WTC11 (cell line): Measurements from ENCODE around the gene ISM1. TPM values are rescaled to one million over a fixed set of nuclear protein-coding genes. Genes with fewer than 3 reads are reported as not detected.

Experiments
- ATAC-seq: fragments of 200-7000 bp; cut with Tn5 transposase; 2 replicates; pipeline ENCODE4 v1.10.0; 2021; ENCODE audit warnings: mild to moderate bottlenecking, moderate library complexity
- CTCF ChIA-PET: fragments of 300-600 bp; sonication (Branson Sonifier 250); formaldehyde crosslinking; loops from one replicate; lab custom pipeline; 2021; ENCODE audit warnings: antibody characterized with exemption; lab: Charles Lee
- POLR2A ChIA-PET: fragments of 350-600 bp; sonication (Branson Sonifier 250); formaldehyde crosslinking; loops from one replicate; lab custom pipeline; 2021; ENCODE audit warnings: antibody characterized with exemption; lab: Charles Lee
- DNase-seq: peaks from one replicate; pipeline ENCODE4 v3.0.0; 2021; ENCODE audit warnings: low spot score
- H3K27ac Mint-ChIP-seq: 2 replicates; pipeline ENCODE4 v1.8.0; 2021; ENCODE audit warnings: mixed read lengths
- H3K27me3 Mint-ChIP-seq: 2 replicates; pipeline ENCODE4 v1.8.0; 2021; ENCODE audit warnings: low read depth, mild to moderate bottlenecking, moderate library complexity, mixed read lengths
- H3K36me3 Mint-ChIP-seq: 2 replicates; pipeline ENCODE4 v1.8.0; 2021; ENCODE audit warnings: mixed read lengths
- H3K4me1 Mint-ChIP-seq: 2 replicates; pipeline ENCODE4 v1.8.0; 2022; ENCODE audit warnings: mixed read lengths
- H3K4me3 Mint-ChIP-seq: 2 replicates; pipeline ENCODE4 v1.8.0; 2021; ENCODE audit warnings: mild to moderate bottlenecking, moderate library complexity, mixed read lengths
- H3K9me3 Mint-ChIP-seq: 2 replicates; pipeline ENCODE4 v1.8.0; 2021; ENCODE audit warnings: mixed read lengths
- CREB1 ChIP-seq: sonication (generic); formaldehyde crosslinking; IDR thresholded peaks from 2 replicates; pipeline ENCODE4 v1.8.0; 2023; ENCODE audit warnings: mild to moderate bottlenecking, missing genetic modification reagents
- FOXK1 ChIP-seq: sonication (generic); formaldehyde crosslinking; IDR thresholded peaks from 2 replicates; pipeline ENCODE4 v1.8.0; 2022; ENCODE audit warnings: mild to moderate bottlenecking, moderate library complexity, missing genetic modification reagents
- GABPB1 ChIP-seq: sonication (generic); formaldehyde crosslinking; IDR thresholded peaks from 2 replicates; pipeline ENCODE4 v1.8.1; 2023; ENCODE audit warnings: mild to moderate bottlenecking, missing genetic modification reagents
- GTF2I ChIP-seq: fragments of 250-450 bp; sonication (Bioruptor Pico); conservative IDR thresholded peaks from 2 replicates; pipeline ENCODE4 v1.4.0; 2021; ENCODE audit warnings: mild to moderate bottlenecking
- HMGA2 ChIP-seq: fragments of 250-450 bp; sonication (Bioruptor Pico); IDR thresholded peaks from 2 replicates; pipeline ENCODE4 v1.4.0; 2021; ENCODE audit warnings: mild to moderate bottlenecking, moderate library complexity
- JAZF1 ChIP-seq: fragments of 250-450 bp; sonication (Bioruptor Pico); IDR thresholded peaks from 2 replicates; pipeline ENCODE4 v1.9.0; 2021; ENCODE audit warnings: moderate library complexity, mild to moderate bottlenecking, inconsistent platforms
- KAT7 ChIP-seq: sonication (generic); formaldehyde crosslinking; IDR thresholded peaks from 2 replicates; pipeline ENCODE4 v1.8.1; 2023; ENCODE audit warnings: missing genetic modification reagents, mild to moderate bottlenecking, borderline replicate concordance
- NFATC4 ChIP-seq: fragments of 250-450 bp; sonication (Bioruptor Pico); IDR thresholded peaks from 2 replicates; pipeline ENCODE4 v1.9.0; 2021; ENCODE audit warnings: mild to moderate bottlenecking
- NFE2L1 ChIP-seq: sonication (generic); formaldehyde crosslinking; IDR thresholded peaks from 2 replicates; pipeline ENCODE4 v1.8.1; 2023; ENCODE audit warnings: missing genetic modification reagents
- NR1H2 ChIP-seq: sonication (generic); formaldehyde crosslinking; IDR thresholded peaks from 2 replicates; pipeline ENCODE4 v1.9.0; 2021; ENCODE audit warnings: mild to moderate bottlenecking, moderate library complexity, missing genetic modification reagents
- OVOL2 ChIP-seq: fragments of 250-450 bp; sonication (Bioruptor Pico); IDR thresholded peaks from 2 replicates; pipeline ENCODE4 v1.9.0; 2021; ENCODE audit warnings: mild to moderate bottlenecking, borderline replicate concordance
- PRRX2 ChIP-seq: fragments of 250-450 bp; sonication (Bioruptor Pico); IDR thresholded peaks from 2 replicates; pipeline ENCODE4 v1.8.0; 2021; ENCODE audit warnings: mild to moderate bottlenecking
- TEAD1 ChIP-seq: sonication (generic); formaldehyde crosslinking; IDR thresholded peaks from 2 replicates; pipeline ENCODE4 v1.8.0; 2022; ENCODE audit warnings: mild to moderate bottlenecking, missing genetic modification reagents
- ZNF138 ChIP-seq: sonication (generic); formaldehyde crosslinking; conservative IDR thresholded peaks from 2 replicates; pipeline ENCODE4 v1.8.1; 2022; ENCODE audit warnings: mild to moderate bottlenecking, moderate library complexity, missing genetic modification reagents
- total RNA-seq: library from RNA; stranded (reverse); gene quantifications from 3 replicates; pipeline ENCODE4 v1.2.3, GENCODE V29; 2021
- TF ChIP-seq, protein P1 (sequence below): sonication (generic); formaldehyde crosslinking; IDR thresholded peaks from 2 replicates; pipeline ENCODE4 v1.8.1; 2022; ENCODE audit warnings: low read depth, missing genetic modification reagents, borderline replicate concordance
- TF ChIP-seq, protein P2 (sequence below): fragments of 250-450 bp; sonication (Bioruptor Pico); IDR thresholded peaks from 2 replicates; pipeline ENCODE4 v1.9.0; 2021; ENCODE audit warnings: moderate library complexity, mild to moderate bottlenecking, inconsistent platforms, borderline replicate concordance
- TF ChIP-seq, protein P3 (sequence below): fragments of 250-450 bp; sonication (Bioruptor Pico); IDR thresholded peaks from 2 replicates; pipeline ENCODE4 v1.9.0; 2021; ENCODE audit warnings: mild to moderate bottlenecking
- TF ChIP-seq, protein P4 (sequence below): fragments of 250-450 bp; sonication (Bioruptor Pico); IDR thresholded peaks from 2 replicates; pipeline ENCODE4 v1.9.0; 2021; ENCODE audit warnings: mild to moderate bottlenecking, borderline replicate concordance
- TF ChIP-seq, protein P5 (sequence below): sonication (generic); formaldehyde crosslinking; IDR thresholded peaks from 2 replicates; pipeline ENCODE4 v1.8.1; 2022; ENCODE audit warnings: low read depth, mild to moderate bottlenecking, moderate library complexity, missing genetic modification reagents, borderline replicate concordance
- TF ChIP-seq, protein P6 (sequence below): sonication (generic); formaldehyde crosslinking; conservative IDR thresholded peaks from 2 replicates; pipeline ENCODE4 v1.8.1; 2023; ENCODE audit warnings: mild to moderate bottlenecking, low read depth, missing genetic modification reagents, moderate library complexity

The ISM1 gene
- total RNA-seq, 1 experiment from 2014 or later, result 0.52 TPM

DNA sequence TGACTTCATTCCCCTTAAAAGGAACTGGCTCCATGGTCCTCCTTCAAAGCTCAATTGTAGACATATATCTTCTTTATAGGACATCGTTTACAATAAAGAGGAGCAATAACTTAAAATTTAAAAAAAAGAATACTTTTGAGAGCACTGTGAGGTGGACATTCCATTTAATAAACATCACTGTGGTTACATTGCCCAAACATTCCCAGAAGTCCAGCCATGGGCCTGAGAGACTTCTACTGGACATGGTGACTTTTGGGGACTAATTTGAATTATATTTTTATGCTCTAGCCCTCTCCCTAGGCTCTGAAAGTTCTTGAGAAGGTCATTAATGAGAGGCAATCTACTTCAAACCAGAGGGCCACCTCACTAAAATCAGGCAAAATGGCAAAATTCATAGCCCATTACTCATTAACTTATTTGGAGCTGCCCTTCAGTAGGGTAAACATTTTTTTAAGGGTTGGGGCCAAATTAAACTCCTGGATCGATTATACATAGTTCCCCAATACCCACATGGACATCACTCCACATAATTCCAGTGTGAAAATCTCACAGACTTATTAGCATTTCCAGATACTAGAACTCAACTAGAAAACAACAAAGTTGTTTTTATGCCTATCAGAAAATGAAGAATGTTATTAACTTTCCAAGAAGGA, 17.1 kb downstream of the ISM1 start:
- peaks cover 3% of the 10 kb centered on the region; the same call in 1 of the 2 replicates for H3K9me3 Mint-ChIP-seq
- no peaks in the 10 kb centered on the region for H3K27me3 Mint-ChIP-seq
- ChIA-PET POLR2A (no interaction called here), CTCF (no interaction called here)
- H3K4me1 Mint-ChIP-seq, result peaks cover 7% of the 10 kb centered on the region
- DNase-seq, result no peak
- no peak overlapping the region for H3K4me3 Mint-ChIP-seq
- no peaks in the 10 kb centered on the region for H3K36me3 Mint-ChIP-seq
- ATAC-seq, result no peak
- TF ChIP-seq NFE2L1 (CRISPR knock-in tag), result no peak
- no peak for TF ChIP-seq PRRX2
- no peak for TF ChIP-seq OVOL2 (CRISPR knock-in tag)
- TF ChIP-seq JAZF1 (CRISPR knock-in tag), result no peak
- TF ChIP-seq, protein P1, sequence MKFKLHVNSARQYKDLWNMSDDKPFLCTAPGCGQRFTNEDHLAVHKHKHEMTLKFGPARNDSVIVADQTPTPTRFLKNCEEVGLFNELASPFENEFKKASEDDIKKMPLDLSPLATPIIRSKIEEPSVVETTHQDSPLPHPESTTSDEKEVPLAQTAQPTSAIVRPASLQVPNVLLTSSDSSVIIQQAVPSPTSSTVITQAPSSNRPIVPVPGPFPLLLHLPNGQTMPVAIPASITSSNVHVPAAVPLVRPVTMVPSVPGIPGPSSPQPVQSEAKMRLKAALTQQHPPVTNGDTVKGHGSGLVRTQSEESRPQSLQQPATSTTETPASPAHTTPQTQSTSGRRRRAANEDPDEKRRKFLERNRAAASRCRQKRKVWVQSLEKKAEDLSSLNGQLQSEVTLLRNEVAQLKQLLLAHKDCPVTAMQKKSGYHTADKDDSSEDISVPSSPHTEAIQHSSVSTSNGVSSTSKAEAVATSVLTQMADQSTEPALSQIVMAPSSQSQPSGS (CRISPR knock-in tag), result no peak
- no peak for TF ChIP-seq GTF2I (CRISPR knock-in tag)
- TF ChIP-seq, protein P2, sequence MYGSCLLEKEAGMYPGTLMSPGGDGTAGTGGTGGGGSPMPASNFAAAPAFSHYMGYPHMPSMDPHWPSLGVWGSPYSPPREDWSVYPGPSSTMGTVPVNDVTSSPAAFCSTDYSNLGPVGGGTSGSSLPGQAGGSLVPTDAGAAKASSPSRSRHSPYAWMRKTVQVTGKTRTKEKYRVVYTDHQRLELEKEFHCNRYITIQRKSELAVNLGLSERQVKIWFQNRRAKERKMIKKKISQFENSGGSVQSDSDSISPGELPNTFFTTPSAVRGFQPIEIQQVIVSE (CRISPR knock-in tag), result no peak
- no peak for TF ChIP-seq KAT7 (CRISPR knock-in tag)
- no peak for TF ChIP-seq NFATC4 (CRISPR knock-in tag)
- TF ChIP-seq, protein P3, sequence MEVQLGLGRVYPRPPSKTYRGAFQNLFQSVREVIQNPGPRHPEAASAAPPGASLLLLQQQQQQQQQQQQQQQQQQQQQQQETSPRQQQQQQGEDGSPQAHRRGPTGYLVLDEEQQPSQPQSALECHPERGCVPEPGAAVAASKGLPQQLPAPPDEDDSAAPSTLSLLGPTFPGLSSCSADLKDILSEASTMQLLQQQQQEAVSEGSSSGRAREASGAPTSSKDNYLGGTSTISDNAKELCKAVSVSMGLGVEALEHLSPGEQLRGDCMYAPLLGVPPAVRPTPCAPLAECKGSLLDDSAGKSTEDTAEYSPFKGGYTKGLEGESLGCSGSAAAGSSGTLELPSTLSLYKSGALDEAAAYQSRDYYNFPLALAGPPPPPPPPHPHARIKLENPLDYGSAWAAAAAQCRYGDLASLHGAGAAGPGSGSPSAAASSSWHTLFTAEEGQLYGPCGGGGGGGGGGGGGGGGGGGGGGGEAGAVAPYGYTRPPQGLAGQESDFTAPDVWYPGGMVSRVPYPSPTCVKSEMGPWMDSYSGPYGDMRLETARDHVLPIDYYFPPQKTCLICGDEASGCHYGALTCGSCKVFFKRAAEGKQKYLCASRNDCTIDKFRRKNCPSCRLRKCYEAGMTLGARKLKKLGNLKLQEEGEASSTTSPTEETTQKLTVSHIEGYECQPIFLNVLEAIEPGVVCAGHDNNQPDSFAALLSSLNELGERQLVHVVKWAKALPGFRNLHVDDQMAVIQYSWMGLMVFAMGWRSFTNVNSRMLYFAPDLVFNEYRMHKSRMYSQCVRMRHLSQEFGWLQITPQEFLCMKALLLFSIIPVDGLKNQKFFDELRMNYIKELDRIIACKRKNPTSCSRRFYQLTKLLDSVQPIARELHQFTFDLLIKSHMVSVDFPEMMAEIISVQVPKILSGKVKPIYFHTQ (CRISPR knock-in tag), result no peak
- no peak for TF ChIP-seq FOXK1 (CRISPR knock-in tag)
- TF ChIP-seq, protein P4, sequence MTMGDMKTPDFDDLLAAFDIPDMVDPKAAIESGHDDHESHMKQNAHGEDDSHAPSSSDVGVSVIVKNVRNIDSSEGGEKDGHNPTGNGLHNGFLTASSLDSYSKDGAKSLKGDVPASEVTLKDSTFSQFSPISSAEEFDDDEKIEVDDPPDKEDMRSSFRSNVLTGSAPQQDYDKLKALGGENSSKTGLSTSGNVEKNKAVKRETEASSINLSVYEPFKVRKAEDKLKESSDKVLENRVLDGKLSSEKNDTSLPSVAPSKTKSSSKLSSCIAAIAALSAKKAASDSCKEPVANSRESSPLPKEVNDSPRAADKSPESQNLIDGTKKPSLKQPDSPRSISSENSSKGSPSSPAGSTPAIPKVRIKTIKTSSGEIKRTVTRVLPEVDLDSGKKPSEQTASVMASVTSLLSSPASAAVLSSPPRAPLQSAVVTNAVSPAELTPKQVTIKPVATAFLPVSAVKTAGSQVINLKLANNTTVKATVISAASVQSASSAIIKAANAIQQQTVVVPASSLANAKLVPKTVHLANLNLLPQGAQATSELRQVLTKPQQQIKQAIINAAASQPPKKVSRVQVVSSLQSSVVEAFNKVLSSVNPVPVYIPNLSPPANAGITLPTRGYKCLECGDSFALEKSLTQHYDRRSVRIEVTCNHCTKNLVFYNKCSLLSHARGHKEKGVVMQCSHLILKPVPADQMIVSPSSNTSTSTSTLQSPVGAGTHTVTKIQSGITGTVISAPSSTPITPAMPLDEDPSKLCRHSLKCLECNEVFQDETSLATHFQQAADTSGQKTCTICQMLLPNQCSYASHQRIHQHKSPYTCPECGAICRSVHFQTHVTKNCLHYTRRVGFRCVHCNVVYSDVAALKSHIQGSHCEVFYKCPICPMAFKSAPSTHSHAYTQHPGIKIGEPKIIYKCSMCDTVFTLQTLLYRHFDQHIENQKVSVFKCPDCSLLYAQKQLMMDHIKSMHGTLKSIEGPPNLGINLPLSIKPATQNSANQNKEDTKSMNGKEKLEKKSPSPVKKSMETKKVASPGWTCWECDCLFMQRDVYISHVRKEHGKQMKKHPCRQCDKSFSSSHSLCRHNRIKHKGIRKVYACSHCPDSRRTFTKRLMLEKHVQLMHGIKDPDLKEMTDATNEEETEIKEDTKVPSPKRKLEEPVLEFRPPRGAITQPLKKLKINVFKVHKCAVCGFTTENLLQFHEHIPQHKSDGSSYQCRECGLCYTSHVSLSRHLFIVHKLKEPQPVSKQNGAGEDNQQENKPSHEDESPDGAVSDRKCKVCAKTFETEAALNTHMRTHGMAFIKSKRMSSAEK (CRISPR knock-in tag), result no peak
- TF ChIP-seq, protein P5, sequence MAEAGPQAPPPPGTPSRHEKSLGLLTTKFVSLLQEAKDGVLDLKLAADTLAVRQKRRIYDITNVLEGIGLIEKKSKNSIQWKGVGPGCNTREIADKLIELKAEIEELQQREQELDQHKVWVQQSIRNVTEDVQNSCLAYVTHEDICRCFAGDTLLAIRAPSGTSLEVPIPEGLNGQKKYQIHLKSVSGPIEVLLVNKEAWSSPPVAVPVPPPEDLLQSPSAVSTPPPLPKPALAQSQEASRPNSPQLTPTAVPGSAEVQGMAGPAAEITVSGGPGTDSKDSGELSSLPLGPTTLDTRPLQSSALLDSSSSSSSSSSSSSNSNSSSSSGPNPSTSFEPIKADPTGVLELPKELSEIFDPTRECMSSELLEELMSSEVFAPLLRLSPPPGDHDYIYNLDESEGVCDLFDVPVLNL (CRISPR knock-in tag), result no peak
- H3K27ac Mint-ChIP-seq, result no peak overlapping the region

DNA sequence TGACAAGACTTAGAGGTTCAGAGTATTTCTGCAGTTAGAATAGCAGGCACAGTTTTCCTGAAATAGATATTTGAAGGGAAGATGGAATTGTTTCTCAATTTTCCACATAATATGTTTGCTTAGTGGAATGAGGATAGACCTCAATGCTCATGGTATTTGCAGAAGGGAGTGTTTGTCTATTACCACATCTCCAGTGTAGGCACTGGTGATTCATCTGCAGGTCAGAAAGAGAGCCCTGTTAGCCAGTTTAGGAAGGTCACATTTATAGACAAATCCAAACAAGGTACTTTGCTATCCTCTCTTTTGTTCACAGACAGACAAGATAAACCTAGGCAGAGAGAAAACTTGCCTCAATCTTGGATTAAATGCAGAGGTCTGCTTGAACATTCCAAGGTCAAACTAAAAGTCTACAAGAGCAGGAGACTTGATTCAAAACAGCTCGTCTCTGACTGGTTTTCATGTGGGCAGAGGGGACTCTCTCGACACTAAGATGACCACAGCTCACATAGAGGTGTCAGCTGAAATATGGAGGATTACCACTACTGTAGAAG, 22.8 kb downstream of the ISM1 start:
- no peak for ATAC-seq
- POLR2A ChIA-PET, result no interaction called here

More for the DNA sequence above, 22.8 kb downstream of the ISM1 start:
- Mint-ChIP-seq H3K27me3 (no peaks in the 10 kb centered on the region), H3K9me3 (peaks cover under 1% of the 10 kb centered on the region; the same call in 1 of the 2 replicates), H3K36me3 (no peaks in the 10 kb centered on the region), H3K4me1 (peaks cover 10% of the 10 kb centered on the region)
- TF ChIP-seq CREB1, result no peak
- TF ChIP-seq HMGA2 (CRISPR knock-in tag), result no peak
- peak; percentile 83 for TF ChIP-seq GABPB1
- no peak for TF ChIP-seq TEAD1 (CRISPR knock-in tag)
- TF ChIP-seq NR1H2, result no peak
- TF ChIP-seq ZNF138 (CRISPR knock-in tag), result no peak
- TF ChIP-seq, protein P6, sequence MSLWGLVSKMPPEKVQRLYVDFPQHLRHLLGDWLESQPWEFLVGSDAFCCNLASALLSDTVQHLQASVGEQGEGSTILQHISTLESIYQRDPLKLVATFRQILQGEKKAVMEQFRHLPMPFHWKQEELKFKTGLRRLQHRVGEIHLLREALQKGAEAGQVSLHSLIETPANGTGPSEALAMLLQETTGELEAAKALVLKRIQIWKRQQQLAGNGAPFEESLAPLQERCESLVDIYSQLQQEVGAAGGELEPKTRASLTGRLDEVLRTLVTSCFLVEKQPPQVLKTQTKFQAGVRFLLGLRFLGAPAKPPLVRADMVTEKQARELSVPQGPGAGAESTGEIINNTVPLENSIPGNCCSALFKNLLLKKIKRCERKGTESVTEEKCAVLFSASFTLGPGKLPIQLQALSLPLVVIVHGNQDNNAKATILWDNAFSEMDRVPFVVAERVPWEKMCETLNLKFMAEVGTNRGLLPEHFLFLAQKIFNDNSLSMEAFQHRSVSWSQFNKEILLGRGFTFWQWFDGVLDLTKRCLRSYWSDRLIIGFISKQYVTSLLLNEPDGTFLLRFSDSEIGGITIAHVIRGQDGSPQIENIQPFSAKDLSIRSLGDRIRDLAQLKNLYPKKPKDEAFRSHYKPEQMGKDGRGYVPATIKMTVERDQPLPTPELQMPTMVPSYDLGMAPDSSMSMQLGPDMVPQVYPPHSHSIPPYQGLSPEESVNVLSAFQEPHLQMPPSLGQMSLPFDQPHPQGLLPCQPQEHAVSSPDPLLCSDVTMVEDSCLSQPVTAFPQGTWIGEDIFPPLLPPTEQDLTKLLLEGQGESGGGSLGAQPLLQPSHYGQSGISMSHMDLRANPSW (CRISPR knock-in tag), result no peak
- TF ChIP-seq, all 79 proteins: peak for 1
- DNase-seq, result no peak
- H3K4me3 Mint-ChIP-seq, result no peak overlapping the region
- CTCF ChIA-PET, result interaction anchor here (0.9 kb wide), 1 partner anchor 17 kb away, joined by 4 read pairs; no protein-coding TSS in a partner anchor
- no peak overlapping the region for H3K27ac Mint-ChIP-seq
